GM23248 (cell line): ENCODE results near the gene SIPA1L3.
"Not testable (repeated sequence)": the region's sequence is repeated elsewhere in the genome, so short reads cannot be mapped to it uniquely, and the experiment has no call there.

Experiments
- EZH2 ChIP-seq: fragments of 200-600 bp; sonication (generic); IDR thresholded peaks from 2 replicates; pipeline ENCODE4 v1.6.1; 2018; ENCODE audit warnings: antibody characterized with exemption, mild to moderate bottlenecking; ENCODE audit not compliant: insufficient read depth, poor library complexity, severe bottlenecking
- EZH2phosphoT487 ChIP-seq: fragments of 200-600 bp; sonication (generic); IDR thresholded peaks from 2 replicates; pipeline ENCODE4 v1.6.1; 2018; ENCODE audit warnings: antibody characterized with exemption, moderate library complexity, mild to moderate bottlenecking, low read depth; ENCODE audit not compliant: insufficient read depth

GRCh38 chr19:38224863-38225218 is 317.8 kb downstream of the SIPA1L3 start:
- TF ChIP-seq EZH2phosphoT487, EZH2: not testable (repeated sequence)
